Activated gamma-delta T cell treated with anti-CD3 and anti-CD28 coated beads, Interleukin-2, amount 50 U/mL, for 16 hours (primary cell): ENCODE data around the gene RNF183.

Experiments
- DNase-seq: peaks from one replicate; pipeline ENCODE4 v3.0.0-alpha.2; 2020; ENCODE audit warnings: low read depth

RNF183 gene, protein sequence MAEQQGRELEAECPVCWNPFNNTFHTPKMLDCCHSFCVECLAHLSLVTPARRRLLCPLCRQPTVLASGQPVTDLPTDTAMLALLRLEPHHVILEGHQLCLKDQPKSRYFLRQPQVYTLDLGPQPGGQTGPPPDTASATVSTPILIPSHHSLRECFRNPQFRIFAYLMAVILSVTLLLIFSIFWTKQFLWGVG

DNA sequence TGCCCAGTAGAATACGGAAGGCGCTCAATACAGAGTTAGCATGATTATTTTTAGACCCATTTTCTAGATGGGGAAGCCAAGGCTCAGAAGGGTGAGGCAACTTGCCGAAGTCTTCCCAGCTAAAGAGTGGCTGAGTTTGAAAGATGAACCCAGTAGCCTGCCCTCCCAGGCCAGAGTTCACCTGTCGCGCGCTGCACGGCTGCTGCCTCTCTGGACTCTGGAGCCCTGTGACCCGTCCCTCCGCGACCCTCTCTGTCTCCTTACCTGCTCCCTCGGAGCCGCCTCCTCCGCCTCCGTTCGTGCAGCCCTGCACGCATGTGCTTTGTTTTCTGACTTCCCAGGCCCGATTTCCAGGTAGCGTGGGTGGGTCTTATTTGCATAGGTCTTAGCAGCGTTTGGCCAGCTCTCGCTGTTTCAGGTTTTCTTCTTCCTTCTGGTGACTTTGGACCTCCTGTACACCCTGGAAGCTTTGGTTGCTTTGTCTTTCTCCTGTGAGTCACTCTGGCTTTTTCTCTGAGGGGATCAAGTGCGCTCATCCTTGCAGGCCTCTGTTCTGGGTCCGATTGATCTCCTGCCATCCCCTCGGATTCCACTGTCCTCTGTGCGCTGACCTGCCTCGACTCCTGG is at the start of gene RNF183:
Gene RNF183, minus strand, starts transcription at position 585 of the 627 bp plus-strand sequence. CDS start 5,192 bp downstream, outside the sequence.
- DNase-seq, result no peak

DNA sequence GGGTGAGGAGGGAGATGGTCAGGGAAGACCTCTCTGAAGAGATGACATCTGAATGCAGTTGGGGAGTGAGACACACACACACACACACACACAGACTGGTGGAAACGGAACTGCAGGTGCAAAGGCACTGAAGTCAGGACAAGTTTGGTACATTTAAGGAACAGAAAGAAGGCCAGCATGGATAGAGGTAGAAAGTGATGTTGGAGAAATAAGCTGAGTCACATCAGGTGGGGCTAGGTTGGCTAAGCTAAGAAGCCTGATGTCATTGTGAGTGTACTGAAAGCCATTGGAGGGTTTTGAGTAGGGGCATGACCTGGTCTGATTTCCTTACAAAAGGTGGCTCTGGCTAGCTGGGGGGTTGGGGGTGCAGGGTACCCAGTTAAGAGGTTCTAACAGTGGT is 49.2 kb upstream of the RNF183 start:
- DNase-seq, result no peak

DNA sequence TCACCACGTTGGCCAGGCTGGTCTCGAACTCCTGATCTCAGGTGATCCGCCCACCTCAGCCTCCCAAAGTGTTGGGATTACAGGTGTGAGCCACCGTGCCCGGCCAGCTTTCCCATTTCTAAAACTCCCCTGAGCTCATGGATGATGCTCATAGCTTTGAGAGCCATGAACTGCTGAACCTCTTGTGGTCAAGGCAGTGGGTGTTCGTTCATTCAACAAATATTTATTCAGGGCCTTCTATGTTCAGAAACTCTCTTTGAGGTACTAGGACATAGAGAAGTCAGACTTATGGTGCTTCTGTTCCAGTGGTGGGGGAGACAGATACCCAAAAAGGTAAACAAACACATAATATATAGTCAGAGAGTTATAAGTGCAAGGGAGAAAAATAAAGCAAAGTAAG is 48.8 kb upstream of the RNF183 start:
- no peak for DNase-seq

DNA sequence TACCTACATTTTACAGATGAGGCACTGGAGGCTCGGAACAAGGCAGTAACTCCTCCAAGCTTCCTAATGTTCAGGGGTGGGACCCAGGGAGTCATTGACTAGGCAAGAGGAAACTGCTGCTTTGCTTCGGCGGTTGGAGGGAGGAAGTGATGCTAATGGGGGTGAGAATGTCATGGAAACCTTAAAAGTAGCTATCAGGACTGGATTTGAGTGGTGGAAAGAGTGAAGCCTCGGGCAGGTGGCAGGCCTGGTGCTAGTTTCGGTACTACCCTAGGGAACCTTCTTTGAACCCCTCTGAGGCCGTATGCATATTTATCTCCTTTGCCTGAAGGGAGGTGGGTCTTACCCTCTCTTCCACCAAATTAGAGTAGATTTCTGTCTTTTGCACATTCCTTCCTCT is 47.8 kb upstream of the RNF183 start:
- DNase-seq, result no peak

DNA sequence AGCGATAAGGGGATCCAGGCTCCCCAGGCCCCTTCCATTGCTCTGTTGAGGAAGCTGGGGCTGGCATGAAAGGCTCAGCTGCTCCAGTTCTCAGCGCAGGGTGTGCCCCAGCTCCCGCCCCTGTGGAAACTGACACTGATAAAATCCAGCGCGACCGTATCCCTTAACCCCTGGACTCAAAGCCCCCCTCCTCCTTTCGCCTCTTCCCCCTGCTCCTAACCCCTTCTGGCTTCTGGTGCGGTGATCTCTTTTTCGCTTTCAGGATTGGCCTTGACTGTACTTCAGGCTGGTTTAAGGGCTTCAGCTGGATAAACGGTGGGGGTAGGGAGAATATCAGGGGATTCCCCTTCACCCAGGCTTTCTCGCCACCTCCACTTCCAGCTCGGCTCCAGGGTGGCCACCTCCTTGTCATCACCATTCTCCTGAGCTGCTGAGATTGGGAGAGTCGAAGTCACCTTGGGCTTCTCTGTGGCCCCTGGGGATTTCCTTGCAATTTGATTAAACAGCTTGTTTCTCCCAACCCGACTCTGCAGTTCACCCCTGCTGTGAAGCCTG is 47.0 kb upstream of the RNF183 start:
- DNase-seq, result no peak

DNA sequence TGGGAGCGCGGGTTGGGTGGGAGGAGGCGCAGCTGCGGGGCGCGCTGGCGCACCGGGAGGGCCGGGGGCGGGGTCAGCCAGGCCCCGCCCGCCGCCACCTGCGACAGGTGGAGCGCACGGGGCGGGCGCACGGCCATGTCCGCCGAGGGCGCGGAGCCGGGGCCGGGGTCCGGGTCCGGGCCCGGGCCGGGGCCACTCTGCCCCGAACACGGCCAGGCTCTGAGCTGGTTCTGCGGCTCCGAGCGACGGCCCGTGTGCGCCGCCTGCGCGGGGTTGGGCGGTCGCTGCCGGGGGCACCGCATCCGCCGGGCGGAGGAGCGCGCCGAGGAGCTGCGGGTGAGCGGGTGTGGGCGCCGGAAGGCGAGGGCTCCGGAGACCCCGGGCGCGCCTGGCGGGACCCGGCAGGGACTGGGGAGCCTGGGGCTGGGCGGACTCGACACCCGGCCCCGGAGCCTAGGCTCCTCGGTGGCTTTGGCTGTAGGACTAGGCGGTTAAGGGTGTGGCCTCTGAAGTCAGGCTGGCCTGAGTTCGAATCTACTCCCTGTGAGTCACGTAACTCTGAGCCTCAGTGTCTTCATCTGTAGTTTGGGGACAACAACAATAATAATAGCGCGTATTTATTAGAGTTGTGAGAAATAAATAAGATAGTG is 46.4 kb upstream of the RNF183 start, which contains the start of gene BSPRY:
Gene BSPRY, plus strand, starts transcription at position 97 of the 650 bp plus-strand sequence. Its CDS starts 39 bp downstream, at position 136.
- DNase-seq, result no peak

DNA sequence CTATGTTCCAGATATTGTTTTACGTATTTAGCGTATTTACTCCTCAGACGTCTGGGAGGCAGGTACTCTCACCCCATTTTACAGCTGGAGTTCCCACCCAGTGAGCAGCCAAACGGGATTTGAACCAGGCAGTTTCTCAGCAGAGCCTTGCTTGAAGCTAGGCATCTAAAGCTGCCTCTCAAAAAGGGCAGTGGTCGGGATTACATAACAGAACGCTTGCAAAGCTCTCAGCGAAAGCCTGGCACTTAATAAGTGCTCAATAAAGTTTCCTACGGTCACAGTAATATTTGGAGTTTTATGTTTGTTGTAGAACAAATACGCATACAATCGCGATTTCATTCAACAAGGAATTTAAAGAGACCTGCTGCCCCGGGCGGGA is 45.9 kb upstream of the RNF183 start:
- DNase-seq, result no peak

DNA sequence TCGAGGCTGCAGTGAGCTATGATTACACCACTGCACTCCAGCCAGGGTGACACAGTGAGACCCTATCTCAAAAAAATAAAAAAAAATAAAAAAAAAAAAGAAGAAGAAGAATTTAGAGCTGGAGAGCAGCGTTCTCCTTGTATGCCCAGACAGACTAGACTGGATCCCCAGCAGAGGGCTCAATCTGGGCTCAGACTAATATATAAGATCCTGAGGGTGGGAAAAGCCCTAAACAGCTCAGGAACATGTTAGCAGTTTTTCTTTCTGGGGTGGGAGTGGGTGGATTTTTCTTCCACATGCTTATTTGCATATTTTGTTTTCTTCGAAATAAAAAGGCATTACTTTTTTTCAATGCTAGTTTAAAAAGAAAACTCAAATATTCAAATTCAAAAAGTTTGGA is 45.3 kb upstream of the RNF183 start:
- no peak for DNase-seq

DNA sequence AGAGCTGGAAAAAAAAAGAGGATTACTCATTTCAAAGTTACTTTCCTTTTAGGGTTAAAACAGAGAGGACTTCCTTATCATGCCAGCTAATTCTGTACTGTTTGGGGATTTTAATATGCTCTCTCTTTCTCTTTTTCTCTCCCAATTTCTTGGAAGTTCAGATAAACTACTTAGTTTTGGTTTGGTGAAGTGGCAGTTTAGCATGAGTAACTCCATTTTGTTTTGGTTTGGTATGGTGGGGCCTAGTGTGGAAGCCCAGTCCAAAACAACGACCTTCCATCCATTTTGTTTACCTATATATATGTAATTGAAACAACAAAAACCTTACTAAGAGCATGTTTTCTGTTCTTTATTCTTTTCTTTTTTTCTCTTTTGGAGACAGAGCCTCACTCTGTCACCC is 42.5 kb upstream of the RNF183 start:
- DNase-seq, result no peak

DNA sequence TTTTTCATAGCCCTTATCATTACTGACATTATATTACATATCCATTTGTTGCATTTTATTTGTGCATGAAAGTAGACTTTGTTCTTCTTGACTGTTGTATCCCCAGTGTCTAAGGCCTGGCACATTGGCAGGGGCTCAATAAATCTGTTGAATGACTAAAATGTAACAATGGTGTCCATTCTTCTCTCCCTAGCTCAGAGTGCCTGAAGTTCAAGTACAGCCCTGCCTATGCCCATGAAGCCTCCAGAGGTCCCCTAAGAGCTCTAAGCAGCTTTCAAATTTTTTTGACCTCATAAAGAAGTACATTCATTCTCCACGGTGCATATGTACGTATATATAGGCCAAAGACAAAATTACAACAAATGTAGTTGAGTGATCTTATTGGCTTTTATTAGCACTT is 42.0 kb upstream of the RNF183 start:
- no peak for DNase-seq

DNA sequence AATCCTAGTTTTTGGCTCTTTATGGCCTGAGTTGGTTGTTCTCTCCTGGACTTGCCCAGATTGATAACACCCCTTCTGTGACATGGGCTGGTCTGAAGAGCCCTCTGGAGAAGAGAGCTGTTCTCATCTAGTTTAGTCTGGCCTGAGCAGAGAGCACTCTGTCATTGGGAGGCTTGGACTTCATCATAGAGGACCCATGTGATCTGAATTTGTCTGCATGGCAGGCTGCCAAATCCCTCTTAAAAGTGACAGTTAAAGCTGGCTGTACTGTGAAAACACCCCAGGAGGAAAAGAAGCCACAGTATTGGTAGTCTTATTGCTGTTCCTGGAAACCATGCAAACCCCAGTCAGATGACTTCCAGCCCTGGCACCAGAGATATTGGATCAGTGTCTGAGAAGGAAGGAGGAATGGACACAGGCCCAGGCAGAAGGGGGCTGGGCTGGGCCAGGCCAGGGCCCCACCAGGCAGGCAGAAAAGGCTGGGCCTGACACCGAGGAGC is 40.6 kb upstream of the RNF183 start:
- DNase-seq, result no peak

DNA sequence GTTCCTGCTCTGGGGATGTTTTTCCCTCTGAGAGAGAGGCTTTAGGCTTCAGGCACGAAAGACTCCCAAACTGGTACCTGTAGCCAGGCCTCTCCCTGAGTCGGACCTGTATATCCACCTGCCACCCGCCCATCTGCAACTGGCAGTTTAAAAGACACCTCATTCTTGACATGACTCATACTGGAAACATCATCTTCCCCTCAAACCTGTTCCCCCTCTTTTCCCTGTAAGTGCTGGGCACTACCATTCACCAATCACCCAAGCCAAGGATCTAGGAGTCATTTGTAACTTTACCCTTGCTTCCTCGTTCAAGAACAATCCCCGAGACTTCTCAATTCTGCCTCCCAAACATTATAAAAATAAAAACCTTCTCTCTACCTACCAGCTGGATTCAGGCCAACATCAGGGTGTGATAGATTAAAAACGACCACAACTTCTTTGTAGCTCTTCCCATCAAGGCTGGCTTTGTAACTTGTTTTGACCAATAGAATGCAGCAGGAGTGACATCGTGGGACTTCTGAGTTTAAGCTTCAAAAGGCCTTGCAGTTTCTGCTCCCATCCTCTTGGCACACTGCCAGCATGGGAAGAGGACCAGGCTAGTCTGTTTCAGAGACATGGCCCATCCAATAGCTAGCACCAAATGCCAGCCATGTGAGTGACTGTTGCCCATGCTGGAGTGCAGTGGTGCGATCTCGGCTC is 38.7 kb upstream of the RNF183 start:
- DNase-seq, result no peak

DNA sequence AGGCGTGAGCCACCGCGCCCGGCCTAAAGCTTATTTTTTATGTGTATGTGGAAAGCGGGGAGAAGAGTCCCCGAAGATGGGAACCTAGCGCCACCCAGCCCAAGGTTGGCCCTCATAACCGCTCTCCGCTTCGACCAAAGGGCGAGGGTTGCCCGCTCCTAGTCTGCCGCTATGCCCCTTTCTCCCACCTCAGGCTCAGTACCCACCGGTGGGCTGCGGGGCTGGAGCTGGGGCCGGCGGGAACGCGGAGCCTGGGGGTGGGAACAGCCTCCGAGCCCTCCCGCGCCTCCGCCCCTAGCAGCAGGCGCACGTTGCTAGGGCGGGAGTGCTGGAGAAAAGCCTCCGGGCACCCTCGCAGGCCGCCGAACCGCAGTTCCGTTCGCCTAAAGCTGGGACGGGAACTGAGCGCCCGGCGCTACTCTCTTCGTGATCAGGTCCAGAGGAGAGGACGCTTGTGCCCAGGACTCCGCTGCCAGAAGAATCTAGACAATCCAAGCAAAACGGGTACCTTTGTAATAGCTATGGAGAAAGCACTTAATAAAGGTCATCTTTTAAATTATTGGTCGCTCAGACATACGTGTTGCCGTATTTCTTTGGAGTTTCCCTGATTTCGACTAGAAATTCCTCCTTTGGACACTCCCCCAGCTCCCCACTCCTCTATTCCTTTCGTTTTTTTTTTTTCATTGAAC is 37.0 kb upstream of the RNF183 start, which contains the start of gene WDR31:
Gene WDR31, minus strand, starts transcription at position 265 of the 689 bp plus-strand sequence. CDS start 8,253 bp downstream, outside the sequence.
- DNase-seq, result peak; percentile 71

DNA sequence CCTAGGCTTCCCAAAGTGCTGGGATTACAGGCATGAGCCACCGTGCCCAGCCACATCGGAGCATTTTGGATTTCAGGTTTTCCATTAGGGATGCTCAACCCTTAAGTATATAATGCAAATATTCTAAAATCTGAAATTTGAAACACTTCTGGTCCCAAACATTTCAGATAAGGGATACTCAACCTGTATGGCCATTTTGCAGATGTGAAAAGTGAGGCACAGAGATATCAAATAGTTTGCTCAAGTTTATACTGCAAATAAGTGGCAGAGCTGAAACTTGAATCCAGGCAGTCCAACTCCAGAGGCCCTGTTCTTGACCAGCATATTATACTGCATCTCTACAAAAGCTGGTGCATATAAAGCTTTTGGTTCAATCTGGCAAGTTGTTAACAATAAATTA is 34.5 kb upstream of the RNF183 start:
- no peak for DNase-seq

DNA sequence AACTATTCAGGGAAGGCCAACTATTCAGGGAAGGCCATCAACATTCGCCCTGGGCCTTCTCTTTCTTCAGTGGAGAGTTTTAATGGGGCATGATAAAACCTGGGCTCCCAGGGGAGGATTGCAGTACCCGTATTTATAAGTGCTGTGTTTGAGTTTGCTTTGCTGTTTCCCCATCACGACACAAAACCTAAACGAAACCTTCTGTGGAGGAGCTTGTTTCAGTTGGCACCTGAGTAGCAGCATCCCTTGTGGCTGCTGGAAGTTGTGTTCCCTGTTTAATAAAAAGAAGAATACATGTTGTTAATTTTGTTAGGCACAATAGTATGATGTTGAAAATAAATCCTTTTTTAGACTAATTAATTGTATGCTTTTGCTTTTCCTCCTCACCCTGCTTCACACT is 28.6 kb upstream of the RNF183 start:
- DNase-seq, result no peak

DNA sequence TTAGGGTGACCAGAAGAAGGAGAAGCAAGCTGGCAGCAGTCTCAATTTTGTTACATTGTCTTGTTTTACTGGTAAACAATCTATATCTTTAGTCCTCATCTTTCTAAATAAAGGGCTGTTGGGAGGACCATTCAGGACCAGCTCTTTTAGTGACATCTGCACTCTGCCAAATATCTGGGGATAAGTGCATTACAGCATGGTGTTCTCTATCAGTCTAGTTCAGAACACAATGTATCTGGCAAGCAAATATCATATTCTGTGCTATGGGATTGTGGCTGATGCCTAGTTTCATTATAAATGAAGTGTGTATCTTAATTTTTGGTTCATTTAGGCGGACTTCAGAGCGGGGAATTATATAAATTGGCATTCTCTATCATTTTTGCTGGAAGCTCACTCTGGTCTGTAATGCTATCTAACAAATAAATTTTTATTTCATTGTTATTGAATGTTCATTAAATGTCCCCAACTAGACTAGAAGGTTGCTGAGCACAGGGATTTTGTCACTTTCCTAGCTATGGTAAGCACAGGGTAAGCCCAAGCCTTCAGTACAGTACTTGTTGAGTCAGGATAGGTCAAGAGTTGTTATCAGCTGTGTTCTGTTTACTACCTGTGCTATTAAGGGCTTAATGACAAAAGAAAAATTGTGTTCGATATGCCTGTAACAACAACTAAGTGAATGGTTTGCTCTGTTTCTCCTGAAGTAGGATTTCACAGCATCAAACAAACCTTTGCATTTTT is 25.0 kb upstream of the RNF183 start:
- no peak for DNase-seq

DNA sequence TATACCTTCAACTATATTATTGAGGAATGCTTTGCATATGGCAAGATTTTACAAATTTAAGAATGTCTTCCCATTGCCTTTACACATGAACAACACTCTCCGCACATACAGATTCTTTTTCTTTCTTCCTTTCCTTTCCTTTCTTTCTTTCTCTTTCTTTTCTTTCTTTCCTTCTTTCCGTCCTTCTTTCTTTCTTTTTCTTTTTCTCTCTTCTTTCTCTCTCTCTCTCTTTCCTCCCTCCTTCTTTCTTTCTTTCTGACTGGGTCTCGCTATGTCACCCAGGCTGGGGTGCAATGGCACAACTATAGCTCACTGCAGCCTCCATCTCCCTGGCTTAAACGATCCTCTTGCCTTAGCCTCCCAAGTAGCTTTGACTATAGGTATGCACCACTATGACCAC is 23.1 kb upstream of the RNF183 start:
- no peak for DNase-seq

DNA sequence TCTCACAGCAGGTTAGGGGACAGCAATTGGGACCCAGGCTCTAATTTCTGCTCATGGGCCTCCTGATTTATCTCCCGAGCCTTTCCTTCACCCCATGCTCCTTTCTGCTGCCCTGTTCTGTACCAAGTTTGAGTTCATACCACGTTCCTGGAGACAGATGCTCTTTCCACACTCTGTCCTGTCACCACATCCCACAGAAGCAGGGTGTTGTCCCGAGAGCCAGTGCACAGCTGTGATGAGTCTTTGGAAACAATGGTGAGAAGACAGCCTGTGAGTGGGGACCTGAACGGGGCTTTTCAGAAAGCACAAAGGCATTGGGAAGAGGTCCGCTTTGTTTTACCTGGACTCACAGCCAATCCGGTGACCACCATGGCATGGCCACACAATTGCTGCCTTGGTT is 19.5 kb upstream of the RNF183 start:
- no peak for DNase-seq

DNA sequence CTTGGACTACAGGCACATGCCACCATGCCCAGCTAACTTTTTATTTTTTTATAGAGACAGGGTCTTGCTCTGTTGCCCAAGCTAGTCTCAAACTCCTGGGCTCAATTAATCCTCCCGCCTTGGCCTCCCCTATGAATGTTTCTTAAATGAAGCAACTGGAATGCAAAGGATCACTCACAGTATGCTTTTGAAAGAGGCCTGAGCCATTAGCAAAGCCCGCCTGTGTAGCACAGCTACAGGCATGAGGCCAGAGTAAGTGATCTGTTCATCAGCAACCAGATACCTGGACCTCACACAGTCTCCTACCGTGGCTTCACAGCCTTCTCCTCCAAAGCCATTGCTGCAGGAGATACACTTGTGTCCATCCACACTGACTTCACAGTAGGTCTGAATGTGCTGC is 16.9 kb upstream of the RNF183 start:
- DNase-seq, result no peak

DNA sequence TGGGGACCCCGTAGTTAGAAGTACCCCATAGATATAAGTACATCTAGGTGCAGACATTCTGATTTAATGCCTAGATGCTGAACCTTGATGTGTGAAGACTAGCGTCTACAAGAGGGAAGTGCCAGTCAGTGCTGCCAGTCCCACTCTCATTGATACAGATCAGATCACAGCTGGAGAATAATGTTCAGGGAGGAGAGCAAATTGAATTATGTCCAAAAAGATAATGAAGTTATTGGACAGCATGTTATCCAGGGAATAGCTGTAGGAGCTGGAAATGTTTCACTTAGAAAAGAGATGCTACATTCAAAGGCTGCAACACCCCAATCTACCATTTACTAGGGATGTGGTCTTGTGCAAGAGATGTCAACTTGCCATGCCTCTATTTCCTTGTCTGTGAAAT is 15.9 kb upstream of the RNF183 start:
- DNase-seq, result no peak

DNA sequence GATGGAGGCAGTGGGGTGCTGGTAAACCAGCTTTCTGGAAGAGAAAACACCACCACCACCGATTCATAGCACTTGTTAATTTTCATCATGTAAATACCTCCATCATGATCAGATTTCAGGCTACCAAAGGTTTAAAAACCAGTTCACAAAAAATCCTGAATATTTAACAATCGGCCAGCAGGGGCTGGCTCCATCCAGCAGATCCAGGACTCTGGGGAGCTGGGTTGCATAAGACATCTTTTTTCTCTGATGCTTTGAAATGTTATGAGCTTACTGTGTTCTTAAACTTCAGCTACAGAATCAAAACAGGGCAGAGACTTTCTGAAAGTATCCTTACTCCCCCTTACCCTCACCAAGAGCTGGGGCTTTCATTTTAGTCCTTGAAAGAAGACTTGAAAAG is 14.6 kb upstream of the RNF183 start:
- DNase-seq, result no peak
